Stimulated activated naive CD8-positive, alpha-beta T cell treated with anti-CD3 and anti-CD28 coated beads, Interleukin-15, Interleukin-2, amounts not matched to agents 100 ng/mL and 50 ng/mL, for 24 hours (primary cell): ENCODE data around the gene KRT35.

ENCODE experiments used
- H3K27ac Mint-ChIP-seq: one replicate; pipeline ENCODE4 v1.8.0; 2021; ENCODE audit warnings: mild to moderate bottlenecking, mixed read lengths
- H3K27me3 Mint-ChIP-seq: one replicate; pipeline ENCODE4 v1.8.0; 2021; ENCODE audit warnings: mixed read lengths
- H3K36me3 Mint-ChIP-seq: one replicate; pipeline ENCODE4 v1.8.0; 2021; ENCODE audit warnings: low read depth, mixed read lengths
- H3K4me1 Mint-ChIP-seq: one replicate; pipeline ENCODE4 v1.8.0; 2021; ENCODE audit warnings: low read depth, mixed read lengths
- H3K4me3 Mint-ChIP-seq: one replicate; pipeline ENCODE4 v1.8.0; 2021; ENCODE audit warnings: mild to moderate bottlenecking, mixed read lengths
- H3K9me3 Mint-ChIP-seq: one replicate; pipeline ENCODE4 v1.8.0; 2021; ENCODE audit warnings: mixed read lengths

KRT35 gene

DNA sequence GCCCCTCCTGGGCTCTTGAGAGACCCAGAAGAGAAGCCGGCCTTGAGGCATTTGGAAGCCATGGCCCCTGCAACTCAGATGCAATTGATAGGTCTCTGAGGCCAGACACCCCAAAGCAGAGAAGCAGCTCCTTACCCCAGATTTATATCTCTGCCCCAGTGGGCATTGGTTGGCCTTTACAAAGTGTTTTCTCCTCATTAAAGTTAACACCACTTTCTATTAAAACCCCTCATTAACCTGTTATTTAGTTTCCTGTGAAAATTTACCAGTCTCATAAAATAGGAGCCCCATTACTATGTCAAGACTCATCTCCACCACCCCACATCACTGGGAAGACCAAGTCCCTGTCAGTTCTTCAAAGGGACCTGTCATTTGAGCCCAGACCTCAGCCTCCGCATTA is at the start of gene KRT35:
KRT35 (minus strand) TSS at position 116 of the 400 bp plus-strand sequence; CDS start at position 62, 54 bp downstream.
- Mint-ChIP-seq H3K4me3 (no peak within 1 kb of the TSS), H3K9me3 (no peaks in the 10 kb centered on the region), H3K27me3 (no peaks in the 10 kb centered on the region), H3K4me1 (no peaks in the 10 kb centered on the region), H3K27ac (no peak within 1 kb of the TSS), H3K36me3 (no peaks in the 10 kb centered on the region)

DNA sequence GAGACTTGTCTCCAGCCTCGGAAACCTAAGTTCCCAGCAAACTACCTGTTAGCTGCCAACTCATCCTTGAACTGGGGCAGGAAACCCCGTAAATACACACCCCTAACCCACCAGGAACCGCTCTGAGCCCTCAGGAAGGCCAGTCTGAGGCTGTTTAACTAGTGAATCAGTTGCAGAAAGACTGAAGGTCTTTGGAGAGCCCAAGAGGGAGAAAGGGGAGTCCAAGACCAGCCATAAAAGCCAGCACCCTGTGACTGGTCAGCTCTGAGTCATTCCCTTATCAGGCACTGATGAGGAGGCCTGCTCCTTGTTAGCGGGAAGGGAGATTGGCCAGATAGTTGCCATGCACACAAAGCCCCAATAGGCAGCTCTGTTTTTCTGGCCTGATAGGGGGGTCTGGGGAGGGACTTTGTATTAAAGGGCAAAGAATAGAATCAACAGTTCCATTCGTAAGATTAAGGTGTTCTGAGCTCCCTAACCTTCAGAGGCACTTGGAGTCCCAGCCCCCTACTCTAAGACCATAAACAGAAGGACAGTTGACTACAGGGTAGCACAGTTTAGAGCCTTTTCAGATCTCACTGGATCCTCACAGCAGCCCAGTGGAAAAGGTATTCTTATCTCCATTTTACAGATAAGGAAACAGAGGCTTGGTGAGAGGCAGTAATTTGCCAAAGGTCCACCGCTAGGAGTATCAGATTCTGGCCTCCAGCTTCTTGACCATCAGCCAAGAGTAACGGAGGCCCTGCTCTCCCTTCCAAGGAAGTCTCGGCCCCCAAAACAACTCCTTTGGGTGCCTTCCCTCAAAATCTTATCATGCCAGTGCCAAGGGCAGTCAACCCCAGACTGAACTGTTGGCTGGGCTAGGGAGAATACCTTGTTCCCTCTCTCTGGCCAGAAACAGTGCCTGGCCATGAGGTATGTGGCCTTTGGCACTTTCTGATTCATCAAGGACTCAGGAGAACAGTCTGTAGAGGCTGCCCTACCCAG is 49.4 kb upstream of the KRT35 start:
- peaks cover 9% of the 10 kb centered on the region for H3K4me1 Mint-ChIP-seq
- H3K36me3 Mint-ChIP-seq, result no peaks in the 10 kb centered on the region
- H3K9me3 Mint-ChIP-seq, result no peaks in the 10 kb centered on the region
- H3K4me3 Mint-ChIP-seq, result no peak overlapping the region
- H3K27me3 Mint-ChIP-seq, result peaks cover 64% of the 10 kb centered on the region
- no peak overlapping the region for H3K27ac Mint-ChIP-seq

DNA sequence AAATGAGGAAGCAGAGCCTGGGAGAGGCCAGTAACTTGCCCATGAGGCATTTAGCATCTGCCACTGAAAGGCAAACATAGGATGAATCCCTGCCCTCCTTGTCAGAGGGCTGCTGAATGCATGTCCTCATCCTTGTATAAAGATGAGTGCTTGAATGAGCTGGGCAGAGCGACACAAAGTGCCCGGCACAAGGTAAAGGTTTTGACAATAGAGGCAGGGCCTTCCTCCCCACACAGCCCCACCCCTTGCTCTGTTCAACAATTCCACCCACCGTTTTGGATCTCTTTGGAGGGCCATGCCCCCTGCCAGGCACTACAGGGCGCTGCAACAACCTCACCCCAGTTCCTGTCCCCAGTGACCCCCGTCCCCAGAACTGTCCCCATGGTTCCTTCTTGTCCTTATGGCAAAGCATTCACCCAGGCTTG is 48.6 kb upstream of the KRT35 start:
- H3K9me3 Mint-ChIP-seq, result no peaks in the 10 kb centered on the region
- H3K27me3 Mint-ChIP-seq, result peaks cover 62% of the 10 kb centered on the region
- H3K27ac Mint-ChIP-seq, result no peak overlapping the region
- H3K4me1 Mint-ChIP-seq, result peaks cover 9% of the 10 kb centered on the region
- H3K4me3 Mint-ChIP-seq, result no peak overlapping the region
- no peaks in the 10 kb centered on the region for H3K36me3 Mint-ChIP-seq

DNA sequence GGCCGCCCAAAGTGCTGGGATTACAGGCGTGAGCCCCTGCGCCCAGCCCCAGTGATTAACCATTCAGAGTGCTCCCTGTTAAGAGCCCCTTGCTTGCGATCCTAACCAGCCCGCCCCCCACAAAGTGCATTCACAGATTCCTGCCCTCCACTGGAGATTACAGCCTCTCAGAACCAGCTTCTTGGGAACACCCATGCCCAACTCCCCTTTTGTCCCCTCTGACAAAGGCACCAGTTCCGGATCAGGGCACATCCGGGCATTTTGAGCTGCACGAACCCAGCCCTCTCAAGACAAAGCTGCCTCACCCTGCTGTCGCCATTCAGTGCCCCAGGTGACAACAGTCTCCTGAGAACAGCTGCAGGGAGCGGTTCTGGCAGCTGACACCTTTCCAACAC is 48.0 kb upstream of the KRT35 start:
- H3K27me3 Mint-ChIP-seq, result peaks cover 61% of the 10 kb centered on the region
- no peaks in the 10 kb centered on the region for H3K9me3 Mint-ChIP-seq
- peaks cover 9% of the 10 kb centered on the region for H3K4me1 Mint-ChIP-seq
- no peak overlapping the region for H3K4me3 Mint-ChIP-seq
- no peaks in the 10 kb centered on the region for H3K36me3 Mint-ChIP-seq
- H3K27ac Mint-ChIP-seq, result no peak overlapping the region

DNA sequence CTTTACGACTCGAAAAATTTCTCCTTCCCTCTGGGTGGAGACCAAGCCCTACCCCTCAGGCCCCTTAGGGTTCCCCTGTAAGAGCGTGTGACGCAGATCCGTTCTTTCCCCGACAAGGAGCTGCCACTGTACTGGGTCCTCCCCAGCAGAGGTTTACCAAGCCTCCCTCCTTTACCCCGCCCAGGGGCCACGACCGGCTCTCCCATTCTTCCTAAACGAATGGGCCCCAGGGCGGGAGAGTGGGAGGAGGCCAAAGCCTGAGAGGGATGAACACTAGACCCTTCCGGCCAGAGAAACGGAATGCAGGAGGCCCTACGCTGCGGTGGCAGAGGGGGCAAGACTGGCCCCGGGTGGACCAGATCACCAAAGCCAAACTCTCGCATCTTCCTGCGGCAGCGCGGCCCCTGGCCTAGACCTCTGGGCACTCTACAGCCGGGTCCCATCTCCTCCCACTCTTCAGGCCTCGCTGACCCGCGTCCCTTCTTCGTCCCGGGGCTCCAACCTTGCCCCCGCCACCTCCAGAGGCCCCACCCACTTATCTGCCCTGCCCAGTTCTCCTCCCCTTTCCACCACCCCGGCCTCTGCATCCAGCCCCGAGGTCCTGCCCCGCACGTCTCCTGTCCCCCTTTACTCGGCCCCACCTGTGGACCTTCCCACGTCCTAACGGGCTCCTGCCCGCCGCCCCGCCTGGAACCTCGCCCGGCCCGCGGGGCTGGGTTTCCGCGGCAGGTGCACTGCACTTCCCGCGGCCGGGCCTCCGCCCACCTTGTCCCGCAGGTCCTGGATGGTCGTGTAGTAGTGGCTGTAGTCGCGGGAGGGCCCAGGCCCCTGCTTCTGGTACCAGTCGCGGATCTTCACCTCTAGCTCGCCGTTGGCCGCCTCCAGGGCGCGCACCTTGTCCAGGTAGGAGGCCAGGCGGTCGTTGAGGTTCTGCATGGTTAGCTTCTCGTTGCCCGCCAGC is 46.4 kb upstream of the KRT35 start:
- Mint-ChIP-seq H3K4me3 (no peak overlapping the region), H3K9me3 (no peaks in the 10 kb centered on the region), H3K27ac (no peak overlapping the region), H3K27me3 (peaks cover 52% of the 10 kb centered on the region), H3K4me1 (peaks cover 9% of the 10 kb centered on the region), H3K36me3 (no peaks in the 10 kb centered on the region)

DNA sequence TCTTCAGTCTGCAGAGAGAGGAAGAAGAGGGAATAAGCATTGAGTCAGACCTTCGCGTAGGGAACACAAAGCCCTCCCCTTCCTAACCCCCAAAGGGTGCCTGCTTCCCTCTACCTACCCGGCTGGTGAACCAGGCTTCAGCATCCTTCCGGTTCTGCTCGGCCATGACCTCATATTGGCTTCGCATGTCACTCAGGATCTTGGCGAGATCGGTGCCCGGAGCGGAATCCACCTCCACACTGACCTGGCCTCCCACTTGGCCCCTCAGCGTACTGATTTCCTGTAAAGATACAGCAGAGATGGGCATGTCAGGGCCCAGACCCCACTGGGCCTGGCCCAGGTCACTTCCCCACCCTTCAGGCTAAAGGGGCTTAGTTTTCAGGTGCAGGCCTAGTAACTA is 43.3 kb upstream of the KRT35 start:
- H3K36me3 Mint-ChIP-seq, result no peaks in the 10 kb centered on the region

DNA sequence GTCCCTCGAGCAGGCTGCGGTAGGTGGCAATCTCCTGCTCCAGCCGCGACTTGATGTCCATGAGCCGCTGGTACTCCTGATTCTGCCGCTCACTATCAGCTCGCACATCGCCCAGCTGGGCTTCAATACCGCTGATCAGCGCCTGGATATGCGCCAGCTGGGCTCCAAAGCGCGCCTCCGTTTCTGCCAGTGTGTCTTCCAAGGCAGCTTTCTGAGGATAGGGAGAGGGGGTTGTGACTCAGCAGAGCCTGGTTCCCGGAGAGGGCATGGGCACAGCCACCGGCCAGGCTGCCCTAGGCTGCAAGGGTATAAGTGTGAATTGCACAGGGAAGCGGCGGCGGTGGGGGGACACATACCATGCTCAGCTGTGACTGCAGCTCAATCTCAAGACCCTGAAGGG is 42.8 kb upstream of the KRT35 start:
- Mint-ChIP-seq H3K4me1 (peaks cover 9% of the 10 kb centered on the region), H3K36me3 (no peaks in the 10 kb centered on the region), H3K27ac (no peak overlapping the region), H3K9me3 (no peaks in the 10 kb centered on the region), H3K27me3 (peaks cover 19% of the 10 kb centered on the region), H3K4me3 (no peak overlapping the region)

More for the DNA sequence above, 43.3 kb upstream of the KRT35 start:
- Mint-ChIP-seq H3K27ac (no peak overlapping the region), H3K9me3 (no peaks in the 10 kb centered on the region), H3K4me1 (peaks cover 9% of the 10 kb centered on the region), H3K4me3 (no peak overlapping the region), H3K27me3 (peaks cover 24% of the 10 kb centered on the region)

DNA sequence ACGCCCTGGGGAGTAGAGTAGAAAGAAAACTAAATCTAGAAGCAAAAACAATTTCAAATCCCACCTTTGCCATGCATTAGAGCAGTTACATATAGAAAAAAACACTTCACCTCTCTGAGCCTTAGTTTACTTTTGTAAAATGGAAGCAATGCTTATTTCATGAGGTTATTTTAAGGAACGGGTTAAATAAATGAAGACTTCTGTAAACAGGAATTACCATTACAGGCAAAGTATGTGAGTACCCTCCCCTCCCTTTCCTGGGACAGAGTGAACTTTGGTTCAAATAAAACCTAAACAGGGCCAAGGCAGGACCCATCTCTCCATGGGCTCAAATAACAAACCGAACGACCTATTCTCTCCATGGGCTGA is 42.3 kb upstream of the KRT35 start:
- no peaks in the 10 kb centered on the region for H3K36me3 Mint-ChIP-seq
- H3K4me3 Mint-ChIP-seq, result no peak overlapping the region
- peaks cover 14% of the 10 kb centered on the region for H3K27me3 Mint-ChIP-seq
- no peak overlapping the region for H3K27ac Mint-ChIP-seq
- H3K4me1 Mint-ChIP-seq, result peaks cover 4% of the 10 kb centered on the region
- H3K9me3 Mint-ChIP-seq, result no peaks in the 10 kb centered on the region

DNA sequence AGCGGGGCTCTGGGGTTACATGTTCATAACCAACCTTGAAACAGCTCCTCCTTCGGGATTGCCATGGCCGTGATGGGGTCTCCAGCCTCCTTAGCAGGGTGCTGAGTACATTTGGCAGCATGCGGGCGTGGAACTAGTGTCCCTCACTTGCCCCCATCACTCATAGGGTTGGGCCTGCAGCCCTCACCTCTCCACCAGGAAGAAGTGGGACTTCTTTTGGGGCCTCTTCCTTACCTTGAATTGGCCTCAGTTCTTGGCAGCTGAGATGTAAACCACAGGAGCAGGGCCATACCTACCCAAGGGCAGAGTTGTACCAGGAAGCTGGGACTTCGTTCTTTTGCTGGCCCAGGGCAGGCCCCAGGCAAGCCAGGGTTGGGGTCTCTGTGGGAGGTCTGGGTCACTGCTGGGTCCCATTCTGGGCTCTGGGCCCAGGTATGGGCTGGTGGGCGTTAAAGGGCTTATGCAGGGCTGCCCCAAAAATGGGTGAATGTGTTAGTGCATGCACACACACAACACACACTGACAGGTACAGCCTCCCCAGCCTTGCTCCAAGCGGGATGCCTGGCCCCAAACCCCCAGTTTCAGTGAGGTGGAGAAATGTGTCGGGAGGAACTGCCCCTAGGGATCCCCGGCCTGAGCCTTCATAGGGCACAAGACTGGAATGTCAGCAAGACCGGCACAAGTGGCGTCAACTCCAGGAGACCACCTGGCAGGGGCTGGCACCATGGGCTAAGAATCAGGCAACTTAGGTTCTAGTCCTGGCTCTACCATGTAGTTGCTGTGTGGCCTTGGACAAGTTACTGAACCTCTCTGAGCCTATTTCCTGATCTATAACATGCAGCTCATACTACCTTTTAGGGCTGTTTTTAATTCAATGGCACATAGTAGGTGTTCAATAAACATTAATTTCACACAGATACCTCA is 41.6 kb upstream of the KRT35 start:
- H3K4me3 Mint-ChIP-seq, result no peak overlapping the region
- H3K9me3 Mint-ChIP-seq, result no peaks in the 10 kb centered on the region
- no peak overlapping the region for H3K27ac Mint-ChIP-seq
- H3K36me3 Mint-ChIP-seq, result no peaks in the 10 kb centered on the region
- H3K27me3 Mint-ChIP-seq, result peaks cover 14% of the 10 kb centered on the region
- peaks cover 4% of the 10 kb centered on the region for H3K4me1 Mint-ChIP-seq

DNA sequence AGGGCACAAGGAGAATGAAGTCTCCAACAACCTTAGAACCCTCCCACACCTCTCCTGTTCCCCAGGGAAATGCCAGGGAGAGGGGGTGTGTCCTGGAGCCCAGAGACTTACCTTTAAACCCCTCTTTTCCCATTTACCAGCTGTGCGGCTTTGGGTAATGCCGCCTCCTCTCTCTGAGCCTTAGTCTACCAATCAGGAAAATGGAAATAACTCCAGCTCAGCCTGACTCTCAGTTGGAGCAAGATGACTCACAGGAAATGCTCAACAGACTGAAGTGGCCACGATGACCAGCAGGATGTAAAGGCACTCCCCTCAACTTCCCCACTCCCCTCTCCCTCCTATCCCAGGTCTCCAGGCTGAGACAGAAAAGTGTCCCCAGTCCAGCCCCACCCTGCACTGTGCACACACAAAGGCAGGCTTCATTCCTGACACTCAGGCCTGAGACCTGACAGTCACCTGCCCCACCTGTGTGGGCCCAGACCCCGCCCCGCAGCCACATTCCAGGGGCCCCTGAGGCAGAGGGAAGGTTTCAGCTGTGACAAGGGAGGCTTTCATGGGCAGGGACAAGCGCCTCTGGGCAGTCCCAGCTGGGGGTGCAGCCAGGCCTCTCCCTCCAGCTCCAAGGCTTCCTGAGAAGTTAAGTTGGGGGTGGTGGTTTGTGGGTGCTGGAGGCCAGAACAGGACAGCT is 40.8 kb upstream of the KRT35 start:
- Mint-ChIP-seq H3K27me3 (peaks cover 6% of the 10 kb centered on the region), H3K27ac (no peak overlapping the region), H3K4me1 (no peaks in the 10 kb centered on the region), H3K9me3 (no peaks in the 10 kb centered on the region), H3K4me3 (no peak overlapping the region), H3K36me3 (no peaks in the 10 kb centered on the region)

DNA sequence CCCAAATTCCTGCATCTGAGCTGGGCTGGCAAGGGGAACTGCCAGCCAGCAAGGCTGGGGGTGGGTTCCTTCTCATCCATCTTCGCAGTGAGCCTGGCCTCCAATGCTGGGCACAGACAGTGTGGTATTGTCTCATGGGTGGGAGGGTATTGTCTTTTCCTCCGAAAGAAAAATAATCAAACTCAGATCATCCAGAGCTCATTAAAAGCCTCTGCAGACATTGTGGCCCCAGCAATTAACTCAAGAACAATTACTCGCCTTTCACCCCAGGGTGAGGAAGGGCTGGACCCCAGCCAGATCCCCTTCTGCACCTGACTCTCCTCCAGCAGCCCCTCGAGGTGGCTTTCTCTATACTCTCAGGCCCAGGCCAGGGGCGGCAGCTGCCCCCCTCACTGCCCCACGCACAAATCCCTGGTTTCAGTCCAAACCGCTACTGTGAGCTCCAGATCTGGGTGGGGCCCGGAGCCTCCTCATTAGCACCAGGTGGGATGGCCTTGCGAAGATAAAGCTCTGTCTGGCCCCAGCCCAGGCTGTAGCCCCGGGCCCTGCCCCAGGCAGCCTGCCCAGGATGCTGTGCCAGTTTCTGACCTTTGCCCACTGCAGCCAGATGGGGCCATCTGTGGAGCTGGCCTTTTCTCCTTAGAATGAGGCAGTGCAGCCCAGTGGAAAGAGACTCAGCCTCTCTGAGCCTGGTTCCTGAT is 40.0 kb upstream of the KRT35 start:
- no peak overlapping the region for H3K4me3 Mint-ChIP-seq
- H3K4me1 Mint-ChIP-seq, result no peaks in the 10 kb centered on the region
- no peaks in the 10 kb centered on the region for H3K9me3 Mint-ChIP-seq
- H3K27me3 Mint-ChIP-seq, result peaks cover 5% of the 10 kb centered on the region
- no peak overlapping the region for H3K27ac Mint-ChIP-seq
- no peaks in the 10 kb centered on the region for H3K36me3 Mint-ChIP-seq

DNA sequence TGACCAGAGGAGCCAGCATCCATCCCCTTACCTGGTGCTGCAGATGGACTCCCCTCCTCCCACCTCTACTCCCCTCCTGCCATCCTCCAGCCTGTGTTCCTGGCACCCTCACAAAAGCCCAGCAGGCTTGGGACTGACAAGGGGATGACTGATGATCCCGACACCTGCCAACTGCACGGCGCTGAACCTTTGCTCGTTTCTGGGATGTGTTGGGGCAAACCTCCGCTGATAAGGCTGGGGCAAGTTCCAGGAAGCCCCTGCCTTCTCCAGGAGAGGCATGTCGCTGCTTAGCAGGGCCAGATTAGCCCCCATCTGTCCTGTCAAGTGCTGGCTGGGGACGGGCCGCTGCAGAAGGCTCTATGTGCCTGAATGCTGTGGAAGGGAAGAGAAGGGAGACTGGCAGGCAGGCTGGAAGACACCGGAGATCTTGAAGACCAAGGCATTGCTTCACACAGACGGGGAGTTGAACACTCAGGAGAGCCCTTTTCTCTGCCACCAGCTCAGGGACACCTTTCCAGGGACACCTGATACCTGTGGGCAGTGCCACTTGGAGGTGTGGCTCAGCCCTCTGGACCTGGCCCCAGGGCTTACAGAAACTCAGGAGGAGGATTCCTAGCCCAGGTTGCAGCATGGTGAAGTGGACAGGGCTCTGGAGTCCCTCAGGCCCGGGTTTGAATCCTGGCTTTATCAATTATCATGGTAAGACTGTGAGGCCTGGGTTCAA is 38.7 kb upstream of the KRT35 start:
- Mint-ChIP-seq H3K9me3 (no peaks in the 10 kb centered on the region), H3K4me3 (no peak overlapping the region), H3K36me3 (no peaks in the 10 kb centered on the region), H3K27me3 (no peaks in the 10 kb centered on the region), H3K4me1 (no peaks in the 10 kb centered on the region), H3K27ac (no peak overlapping the region)
